ENCODE data around the gene SUSD1.

The SUSD1 gene

DNA sequence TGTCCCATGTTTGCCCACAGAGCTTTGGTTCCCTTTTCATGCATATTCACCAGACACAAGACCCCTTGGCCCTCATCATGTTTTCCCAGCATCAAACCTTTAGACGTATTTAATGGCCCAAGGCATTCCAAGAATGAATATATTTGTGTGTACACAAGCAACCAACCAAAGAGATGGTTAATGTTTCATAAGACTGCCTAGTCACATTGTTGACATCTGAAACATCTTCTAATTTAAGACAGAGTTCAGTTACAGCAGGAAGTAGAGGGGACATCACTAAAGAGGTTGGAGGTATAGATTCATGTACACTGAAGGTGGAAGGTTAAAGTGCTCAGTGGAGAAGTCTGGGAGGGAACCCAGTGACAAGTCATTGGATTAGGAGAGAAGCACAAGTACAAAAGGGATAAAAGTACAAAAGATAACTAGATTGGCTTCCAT is 49.1 kb downstream of the SUSD1 start:
- peaks cover 13% of the 10 kb centered on the region for H3K36me3 Mint-ChIP-seq
- no peaks in the 10 kb centered on the region for H3K9me3 Mint-ChIP-seq
- no peak overlapping the region for H3K4me3 Mint-ChIP-seq
- H3K27me3 Mint-ChIP-seq: no peaks in the 10 kb centered on the region
- H3K27ac Mint-ChIP-seq: no peak overlapping the region
- H3K4me1 Mint-ChIP-seq: peaks cover 8% of the 10 kb centered on the region

DNA sequence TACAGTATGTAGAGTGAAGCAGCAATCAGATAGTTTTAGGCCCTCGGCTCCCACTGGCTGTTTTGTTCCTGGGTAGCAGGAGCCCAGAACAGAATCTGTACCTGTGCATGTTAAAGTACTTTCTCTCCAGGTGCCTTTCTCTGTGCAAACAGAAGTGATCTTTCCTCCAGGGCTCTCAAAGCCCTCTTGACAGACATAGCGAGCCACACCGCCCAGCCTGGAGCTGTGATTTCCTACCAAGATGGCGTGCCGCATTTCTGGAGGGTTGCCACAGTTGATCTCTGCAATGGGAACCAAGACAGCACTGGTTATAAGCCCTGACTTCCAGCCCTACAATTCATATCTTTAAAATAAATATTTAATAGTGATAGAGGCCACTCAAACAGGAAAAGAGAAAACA is 50.9 kb downstream of the SUSD1 start:
- Mint-ChIP-seq H3K4me3 (no peak overlapping the region), H3K4me1 (peaks cover 8% of the 10 kb centered on the region), H3K9me3 (no peaks in the 10 kb centered on the region), H3K27me3 (no peaks in the 10 kb centered on the region), H3K27ac (no peak overlapping the region), H3K36me3 (peaks cover 13% of the 10 kb centered on the region)

DNA sequence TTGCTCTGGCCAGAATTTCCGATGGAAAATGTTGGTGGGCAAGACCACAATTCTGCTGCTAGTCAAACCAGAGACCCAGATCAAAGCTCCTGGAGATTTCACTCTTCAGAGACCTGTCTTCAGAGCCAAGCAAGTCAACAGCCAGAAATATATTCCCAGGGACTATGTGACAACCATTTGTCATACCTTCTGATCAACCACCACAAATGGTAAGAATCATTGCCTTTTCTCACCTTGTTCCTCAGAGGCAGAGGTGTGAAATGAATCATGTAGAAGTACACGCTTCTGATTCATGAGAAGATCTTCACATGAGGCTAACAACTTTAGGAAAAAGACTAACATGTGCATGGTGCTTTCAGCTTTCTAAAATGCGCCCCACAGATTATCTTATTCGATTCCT is 53.5 kb downstream of the SUSD1 start:
- peaks cover 8% of the 10 kb centered on the region for H3K4me1 Mint-ChIP-seq
- H3K36me3 Mint-ChIP-seq: peaks cover 11% of the 10 kb centered on the region
- peak overlapping the region; percentile 10 for H3K27ac Mint-ChIP-seq
- no peak overlapping the region for H3K4me3 Mint-ChIP-seq
- H3K9me3 Mint-ChIP-seq: no peaks in the 10 kb centered on the region
- H3K27me3 Mint-ChIP-seq: no peaks in the 10 kb centered on the region

DNA sequence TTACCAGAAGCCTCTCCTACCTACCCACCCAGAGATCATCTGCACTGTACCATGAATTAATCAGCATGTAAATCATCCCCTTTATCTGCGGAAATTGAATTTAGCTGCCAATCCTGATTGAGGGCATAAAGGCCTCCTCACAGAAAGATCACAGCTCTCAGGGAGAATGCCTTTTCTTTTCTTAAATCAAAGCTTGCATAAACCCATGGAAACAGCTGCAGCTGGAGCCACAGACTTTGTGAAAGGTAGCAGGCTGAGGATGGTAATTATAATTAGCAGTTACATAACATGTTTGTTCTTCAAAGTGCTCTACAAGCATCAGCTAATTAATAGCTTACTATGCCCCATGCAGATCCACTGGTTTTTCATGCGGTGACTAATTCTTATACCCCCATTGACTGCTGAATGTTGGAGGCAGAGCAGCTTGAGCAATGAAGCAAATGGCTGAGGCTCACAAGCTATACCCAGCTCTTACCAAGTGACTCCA is 54.6 kb downstream of the SUSD1 start:
- Mint-ChIP-seq H3K27me3 (no peaks in the 10 kb centered on the region), H3K9me3 (no peaks in the 10 kb centered on the region), H3K27ac (no peak overlapping the region), H3K4me1 (peaks cover 8% of the 10 kb centered on the region), H3K36me3 (peaks cover 9% of the 10 kb centered on the region), H3K4me3 (no peak overlapping the region)

DNA sequence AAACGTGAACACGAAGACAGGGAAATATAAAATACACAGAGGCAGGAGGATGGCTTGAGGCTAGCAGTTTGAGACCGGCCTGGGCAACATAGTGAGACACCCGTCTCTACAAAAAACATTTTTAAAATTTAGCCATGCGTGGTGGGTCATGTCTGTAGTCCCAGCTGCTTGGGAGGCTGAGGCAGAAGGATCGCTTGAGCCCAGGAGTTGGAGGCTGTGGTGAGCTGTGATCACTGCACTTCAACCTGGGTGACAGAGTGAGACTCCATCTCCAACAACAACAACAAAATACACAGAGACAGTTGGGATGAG is 55.1 kb downstream of the SUSD1 start:
- H3K4me1 Mint-ChIP-seq: peaks cover 8% of the 10 kb centered on the region

DNA sequence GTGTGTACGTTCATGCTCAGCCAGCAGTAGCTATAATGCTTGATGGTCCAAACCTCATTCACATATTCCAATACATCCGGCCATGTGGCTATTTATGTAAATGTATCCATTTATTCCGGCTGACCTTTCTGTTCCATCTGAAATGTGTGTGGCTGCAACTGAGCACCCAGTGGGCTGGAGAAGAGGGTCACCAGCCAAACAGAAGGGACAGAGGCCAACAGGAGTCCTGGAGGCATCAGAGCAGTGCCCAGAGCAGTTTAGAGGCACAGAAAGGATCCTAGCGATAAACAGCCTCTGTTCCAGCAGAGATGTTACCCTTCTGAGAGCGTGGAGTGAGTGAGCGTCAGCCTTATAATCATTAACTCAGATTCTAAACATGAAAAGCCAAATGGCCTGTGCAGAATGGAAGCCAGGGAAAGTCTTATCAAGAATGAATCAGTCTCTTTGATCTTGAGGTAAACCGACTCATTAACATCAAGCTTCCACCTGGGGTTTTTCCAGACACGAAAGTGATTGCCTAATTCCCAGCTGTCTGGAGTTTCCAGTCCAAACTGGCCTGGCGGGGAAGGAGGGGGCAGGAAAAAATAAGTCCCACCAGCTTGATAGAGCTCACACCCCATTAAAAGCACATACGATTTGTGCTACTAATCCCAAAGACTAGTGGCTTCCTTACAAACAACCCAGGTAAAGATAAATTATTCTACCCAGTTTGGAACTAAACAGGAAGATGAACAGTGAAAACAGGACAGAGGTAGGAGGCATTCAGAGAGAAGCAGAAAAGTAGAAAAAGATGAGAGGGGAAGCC is 55.7 kb downstream of the SUSD1 start:
- Mint-ChIP-seq H3K36me3 (peaks cover 9% of the 10 kb centered on the region), H3K27me3 (no peaks in the 10 kb centered on the region), H3K4me3 (no peak overlapping the region), H3K9me3 (no peaks in the 10 kb centered on the region), H3K4me1 (peaks cover 8% of the 10 kb centered on the region), H3K27ac (no peak overlapping the region)

More for the DNA sequence above, 55.1 kb downstream of the SUSD1 start:
- no peaks in the 10 kb centered on the region for H3K27me3 Mint-ChIP-seq
- no peak overlapping the region for H3K27ac Mint-ChIP-seq
- H3K9me3 Mint-ChIP-seq: no peaks in the 10 kb centered on the region
- peaks cover 9% of the 10 kb centered on the region for H3K36me3 Mint-ChIP-seq
- no peak overlapping the region for H3K4me3 Mint-ChIP-seq

DNA sequence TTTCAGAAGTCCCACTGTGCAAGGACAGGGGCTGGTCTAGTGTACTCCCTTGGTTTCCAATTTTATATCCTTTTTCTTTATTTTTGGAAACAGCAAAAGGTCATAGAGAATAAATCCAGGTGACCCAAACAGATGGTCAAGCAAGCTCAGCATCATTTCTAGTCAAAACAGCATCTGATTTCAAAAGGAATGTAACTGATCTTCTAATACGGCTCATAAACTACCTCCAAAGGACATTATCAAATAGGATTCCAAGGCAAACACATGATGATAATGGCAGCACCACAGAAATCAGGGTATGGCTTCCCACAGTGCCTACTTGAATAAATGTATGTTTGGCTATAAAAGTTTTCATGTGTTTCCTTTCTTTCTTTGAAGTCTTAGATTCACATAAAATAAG is 57.1 kb downstream of the SUSD1 start:
- Mint-ChIP-seq H3K27ac (no peak overlapping the region), H3K36me3 (peaks cover 8% of the 10 kb centered on the region), H3K4me1 (peaks cover 8% of the 10 kb centered on the region), H3K27me3 (no peaks in the 10 kb centered on the region), H3K9me3 (no peaks in the 10 kb centered on the region), H3K4me3 (no peak overlapping the region)

DNA sequence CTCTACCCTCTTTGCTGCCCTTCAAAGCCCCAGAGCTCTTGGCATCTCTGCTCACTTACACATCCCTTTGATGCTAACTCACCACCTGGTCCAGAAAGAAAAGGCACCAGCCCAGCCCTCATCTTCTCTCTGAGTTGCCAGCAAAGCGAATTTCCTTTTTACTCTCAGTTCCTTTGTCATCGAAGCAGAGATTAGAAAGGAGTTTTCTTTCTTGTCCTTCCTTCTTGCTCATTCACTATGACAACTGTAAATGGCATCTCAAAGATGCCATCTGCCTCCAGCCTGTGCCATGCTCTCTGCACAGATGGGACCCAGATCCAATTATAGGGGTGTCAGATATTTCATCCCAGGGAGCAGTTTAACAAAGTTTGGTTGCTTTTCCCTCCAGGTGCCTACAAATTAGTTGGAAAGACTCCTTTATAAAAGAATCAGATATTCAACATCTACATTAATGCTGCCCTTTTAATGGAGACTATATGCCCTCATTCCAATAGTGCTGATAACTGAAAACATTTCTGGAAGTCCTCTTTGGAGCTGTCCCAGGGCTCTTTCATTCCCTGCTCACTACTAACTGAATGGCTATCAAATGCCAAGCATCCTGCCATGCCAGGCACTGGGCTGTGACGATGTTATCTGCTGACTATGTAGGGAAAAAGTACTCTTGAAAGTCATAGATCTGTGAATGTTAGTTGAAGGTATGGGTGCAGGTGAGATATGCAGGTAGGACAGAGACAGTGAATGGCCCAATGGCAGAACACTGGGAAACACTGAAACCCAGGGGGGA is 58.9 kb downstream of the SUSD1 start:
- H3K9me3 Mint-ChIP-seq: no peaks in the 10 kb centered on the region
- H3K4me1 Mint-ChIP-seq: peaks cover under 1% of the 10 kb centered on the region
- H3K27me3 Mint-ChIP-seq: no peaks in the 10 kb centered on the region
- H3K27ac Mint-ChIP-seq: no peak overlapping the region
- no peak overlapping the region for H3K4me3 Mint-ChIP-seq
- H3K36me3 Mint-ChIP-seq: peaks cover 2% of the 10 kb centered on the region

DNA sequence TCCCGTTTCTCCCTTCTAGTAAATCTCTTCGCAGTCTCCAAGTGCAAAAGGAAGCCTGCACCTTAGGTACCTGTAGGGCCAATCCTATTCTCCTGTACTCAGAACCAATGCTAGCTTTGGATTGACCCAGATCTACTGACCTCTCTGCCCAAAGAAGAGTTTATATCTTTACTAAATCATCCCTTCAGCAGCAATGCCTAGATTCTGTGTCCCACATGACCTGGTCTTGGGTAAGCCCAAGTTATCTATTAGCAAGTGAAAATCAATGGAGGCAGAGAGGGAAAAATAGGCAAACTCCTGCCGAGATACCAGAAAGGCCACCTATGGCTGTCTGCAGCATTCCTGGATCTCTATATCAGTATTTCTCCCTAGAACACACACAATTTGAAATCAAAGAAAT is 60.0 kb downstream of the SUSD1 start:
- no peaks in the 10 kb centered on the region for H3K4me1 Mint-ChIP-seq
- no peak overlapping the region for H3K4me3 Mint-ChIP-seq
- no peaks in the 10 kb centered on the region for H3K9me3 Mint-ChIP-seq
- H3K27me3 Mint-ChIP-seq: no peaks in the 10 kb centered on the region
- H3K27ac Mint-ChIP-seq: no peak overlapping the region
- peaks cover 4% of the 10 kb centered on the region for H3K36me3 Mint-ChIP-seq

DNA sequence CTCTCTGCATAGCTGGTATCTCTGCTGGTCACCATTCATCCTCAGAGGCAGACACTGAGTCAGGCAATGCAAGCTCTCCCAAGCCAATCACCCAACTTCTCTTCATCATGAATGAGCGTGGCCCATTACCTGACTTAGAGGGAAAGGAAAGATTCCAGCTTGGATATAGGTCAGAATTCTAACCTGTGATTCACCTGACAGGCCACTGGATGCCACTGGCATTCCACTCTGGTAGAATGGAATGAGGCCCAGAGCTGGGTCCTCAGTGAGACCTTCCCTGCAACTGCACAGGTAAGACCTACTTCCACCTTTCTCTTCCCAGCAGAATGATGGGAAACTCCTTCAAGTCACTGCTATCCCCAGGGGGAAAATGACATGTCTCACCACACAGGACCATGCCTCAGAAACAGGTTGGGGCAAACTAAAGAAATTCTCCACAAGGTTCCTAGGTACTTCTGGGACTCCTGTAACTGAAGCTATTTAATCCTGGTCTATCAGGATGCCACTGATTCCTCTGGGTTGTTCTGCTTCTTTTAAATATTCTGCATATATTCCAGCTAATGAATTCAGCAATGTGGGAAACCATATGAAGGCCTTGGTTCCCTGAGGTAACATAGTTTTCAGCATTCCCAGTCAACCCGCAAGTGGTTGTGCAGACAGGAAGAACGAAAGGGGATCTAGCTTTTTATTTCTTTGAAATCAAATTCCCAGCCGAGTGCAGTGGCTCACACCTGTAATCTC is 62.0 kb downstream of the SUSD1 start:
- H3K36me3 Mint-ChIP-seq: peaks cover 2% of the 10 kb centered on the region
- no peaks in the 10 kb centered on the region for H3K4me1 Mint-ChIP-seq
- no peaks in the 10 kb centered on the region for H3K9me3 Mint-ChIP-seq
- H3K27me3 Mint-ChIP-seq: no peaks in the 10 kb centered on the region
- peak overlapping the region; percentile 30 for H3K27ac Mint-ChIP-seq
- H3K4me3 Mint-ChIP-seq: no peak overlapping the region

DNA sequence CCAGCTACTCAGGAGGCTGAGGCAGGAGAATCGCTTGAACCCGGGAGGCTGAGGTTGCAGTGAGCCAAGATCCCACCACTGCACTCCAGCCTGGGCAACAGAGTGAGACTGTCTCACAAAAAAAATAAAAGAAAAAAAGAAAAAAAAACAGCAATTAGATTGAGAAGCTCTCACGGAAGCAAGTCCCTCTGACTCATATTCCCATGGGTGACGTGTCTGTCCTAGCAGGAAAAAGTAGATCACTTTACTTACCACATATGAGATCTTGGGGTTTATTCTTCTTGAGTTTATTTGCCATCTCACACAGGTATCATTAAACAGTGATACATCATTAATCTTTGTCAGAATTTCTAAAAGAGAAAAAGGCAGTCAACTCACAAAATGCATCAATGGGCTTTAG is 62.6 kb downstream of the SUSD1 start:
- H3K9me3 Mint-ChIP-seq: no peaks in the 10 kb centered on the region

DNA sequence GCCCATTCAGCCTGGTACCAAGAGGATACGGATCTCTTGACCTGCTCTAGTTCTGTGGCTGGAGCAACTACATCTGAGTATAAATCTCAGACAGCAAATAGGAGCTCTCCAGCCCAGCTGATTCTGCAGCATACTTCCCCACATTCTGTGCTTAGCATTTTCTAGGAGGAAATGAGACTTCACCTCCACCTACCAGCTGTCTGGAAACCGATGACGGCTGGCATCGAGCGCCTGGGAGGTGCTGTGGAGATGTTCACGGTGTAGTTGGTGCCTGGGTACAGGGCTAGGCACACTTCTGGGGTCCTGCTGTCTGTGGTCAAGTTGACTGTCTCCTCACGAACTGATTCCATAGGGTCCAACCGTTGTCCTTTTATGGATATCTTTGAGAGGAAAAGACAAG is 63.6 kb downstream of the SUSD1 start:
- H3K9me3 Mint-ChIP-seq: no peaks in the 10 kb centered on the region
- no peak overlapping the region for H3K27ac Mint-ChIP-seq
- no peak overlapping the region for H3K4me3 Mint-ChIP-seq
- H3K4me1 Mint-ChIP-seq: no peaks in the 10 kb centered on the region
- H3K27me3 Mint-ChIP-seq: no peaks in the 10 kb centered on the region
- H3K36me3 Mint-ChIP-seq: peaks cover 5% of the 10 kb centered on the region

More for the DNA sequence above, 62.6 kb downstream of the SUSD1 start:
- Mint-ChIP-seq H3K27me3 (no peaks in the 10 kb centered on the region), H3K27ac (no peak overlapping the region), H3K36me3 (peaks cover 2% of the 10 kb centered on the region), H3K4me3 (no peak overlapping the region), H3K4me1 (no peaks in the 10 kb centered on the region)

DNA sequence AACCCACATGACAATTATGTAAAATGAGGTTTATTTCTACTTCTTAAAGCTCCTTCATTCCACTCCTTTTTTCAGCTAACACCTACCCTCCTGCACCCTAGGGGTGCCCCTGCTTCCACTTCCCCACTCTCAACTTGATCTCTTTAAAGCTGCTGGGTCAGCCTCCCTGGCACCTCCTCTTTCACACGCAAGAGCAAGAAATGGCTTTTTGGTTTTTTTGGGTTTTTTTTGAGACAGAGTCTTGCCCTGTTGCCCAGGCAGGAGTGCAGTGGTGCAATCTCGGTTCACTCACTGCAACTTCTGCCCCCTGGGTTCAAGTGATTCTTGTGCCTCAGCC is 64.4 kb downstream of the SUSD1 start:
- Mint-ChIP-seq H3K27me3 (no peaks in the 10 kb centered on the region), H3K9me3 (no peaks in the 10 kb centered on the region), H3K27ac (no peak overlapping the region), H3K36me3 (peaks cover 6% of the 10 kb centered on the region), H3K4me1 (no peaks in the 10 kb centered on the region), H3K4me3 (no peak overlapping the region)

DNA sequence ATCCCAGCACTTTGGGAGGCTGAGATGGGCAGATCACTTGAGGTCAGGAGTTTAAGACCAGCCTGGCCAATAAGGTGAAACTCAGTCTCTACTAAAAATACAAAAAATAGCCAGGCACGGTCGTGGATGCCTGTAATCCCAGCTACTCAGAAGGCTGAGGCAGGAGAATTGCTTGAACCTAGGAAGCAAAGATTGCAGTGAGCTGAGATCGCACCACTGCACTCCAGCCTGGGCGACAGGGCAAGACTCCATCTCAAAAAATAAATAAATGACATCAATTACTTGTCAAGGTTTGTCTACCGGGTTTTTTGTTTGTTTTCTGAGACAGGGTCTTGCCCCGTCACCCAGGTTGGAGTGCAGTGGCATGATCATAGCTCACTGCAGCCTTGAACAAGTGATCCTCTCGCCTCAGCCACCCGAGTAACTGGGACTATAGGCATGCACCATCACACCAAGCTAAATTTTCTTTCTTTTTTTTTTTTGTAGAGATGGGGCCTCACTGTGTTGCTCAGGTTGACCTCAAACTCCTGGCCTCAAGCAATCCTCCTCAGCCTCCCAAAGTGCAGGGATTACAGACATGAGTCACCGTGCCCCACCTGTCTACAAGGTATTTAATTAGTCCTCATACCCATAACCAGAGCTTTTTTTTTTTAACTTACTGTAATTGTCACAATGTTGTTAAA is 64.9 kb downstream of the SUSD1 start:
- no peak overlapping the region for H3K4me3 Mint-ChIP-seq
- H3K27ac Mint-ChIP-seq: no peak overlapping the region
- H3K4me1 Mint-ChIP-seq: no peaks in the 10 kb centered on the region

DNA sequence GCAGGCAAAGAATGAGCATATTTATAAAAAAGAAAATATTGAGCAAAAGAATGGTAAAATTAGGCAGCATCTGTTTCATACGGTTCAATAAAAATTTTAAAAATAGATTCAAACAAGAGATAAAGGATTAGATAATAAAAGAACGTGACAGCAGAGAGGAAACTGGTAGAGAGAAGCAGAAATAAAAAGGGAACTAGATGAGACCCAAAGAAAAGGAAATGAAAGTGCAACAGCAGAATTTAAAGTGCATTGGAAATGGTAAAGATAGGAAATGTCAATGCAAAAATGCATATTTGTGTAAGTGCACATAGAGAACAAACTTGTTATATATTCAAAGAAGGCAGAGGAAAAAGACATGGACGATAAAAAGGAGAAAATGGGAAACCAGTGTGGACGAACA is 70.2 kb downstream of the SUSD1 start:
- no peak overlapping the region for H3K4me3 Mint-ChIP-seq
- H3K27me3 Mint-ChIP-seq: no peaks in the 10 kb centered on the region
- no peaks in the 10 kb centered on the region for H3K4me1 Mint-ChIP-seq

More for the DNA sequence above, 64.9 kb downstream of the SUSD1 start:
- H3K36me3 Mint-ChIP-seq: peaks cover 6% of the 10 kb centered on the region
- no peaks in the 10 kb centered on the region for H3K27me3 Mint-ChIP-seq
- H3K9me3 Mint-ChIP-seq: no peaks in the 10 kb centered on the region

More for the DNA sequence above, 70.2 kb downstream of the SUSD1 start:
- Mint-ChIP-seq H3K9me3 (no peaks in the 10 kb centered on the region), H3K36me3 (peaks cover 9% of the 10 kb centered on the region), H3K27ac (no peak overlapping the region)

Measured in activated naive CD4-positive, alpha-beta T cell treated with anti-CD3 and anti-CD28 coated beads, Interleukin-2, amount 50 U/mL, for 24 hours (primary cell).